ENCODE measurements around the gene GNG7.

The GNG7 gene

DNA sequence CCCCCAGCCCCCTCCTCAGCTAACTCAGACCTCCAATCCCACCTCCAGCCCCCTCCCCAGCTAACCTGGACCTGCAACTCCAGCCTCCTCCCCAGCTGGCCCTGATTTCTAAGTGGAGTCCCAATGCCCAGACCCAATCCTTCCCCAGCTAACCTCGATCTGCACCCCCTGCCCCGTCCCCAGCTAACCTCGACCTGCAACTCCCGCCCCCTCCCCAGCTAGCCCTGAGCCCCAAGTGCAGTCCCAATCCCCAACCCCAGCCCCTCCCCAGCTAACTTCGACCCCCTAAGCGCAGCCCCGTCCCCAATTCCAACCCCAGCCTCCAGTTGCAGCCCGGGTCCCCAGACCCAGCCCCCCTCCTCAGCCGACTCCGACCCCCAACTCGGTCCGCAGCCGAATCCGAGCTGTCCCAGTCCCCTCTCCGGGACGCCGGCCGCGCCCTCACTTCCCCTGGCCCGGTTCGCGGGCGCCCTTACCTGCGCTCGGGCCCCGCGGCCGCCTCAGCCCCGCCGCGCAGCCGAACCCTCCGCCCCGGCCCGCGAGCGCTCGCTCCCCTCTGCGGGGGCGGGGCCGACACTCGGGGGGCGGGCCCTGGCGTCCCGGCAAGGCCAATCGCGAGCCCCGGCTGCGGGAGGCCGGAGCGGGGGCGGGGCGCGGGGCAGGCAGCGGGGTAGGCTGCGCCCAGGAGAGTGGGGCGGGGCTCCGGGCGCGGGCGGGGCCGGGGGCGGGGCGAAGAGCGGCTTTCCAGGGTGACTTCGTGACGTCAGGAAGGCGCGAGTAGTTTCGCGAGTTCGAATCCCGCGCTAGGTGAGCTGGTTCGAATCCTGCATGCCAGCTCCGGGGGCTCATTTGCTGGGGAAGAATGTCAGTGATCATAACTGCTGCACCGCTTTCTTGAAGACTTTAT, at the start of gene GNG7:
Gene GNG7, minus strand, starts transcription at position 525 of the 907 bp plus-strand sequence. CDS start 182,006 bp downstream, outside the sequence.
- DNase-seq (ENCODE audit: low read depth, low spot score), result peak; percentile 59

DNA sequence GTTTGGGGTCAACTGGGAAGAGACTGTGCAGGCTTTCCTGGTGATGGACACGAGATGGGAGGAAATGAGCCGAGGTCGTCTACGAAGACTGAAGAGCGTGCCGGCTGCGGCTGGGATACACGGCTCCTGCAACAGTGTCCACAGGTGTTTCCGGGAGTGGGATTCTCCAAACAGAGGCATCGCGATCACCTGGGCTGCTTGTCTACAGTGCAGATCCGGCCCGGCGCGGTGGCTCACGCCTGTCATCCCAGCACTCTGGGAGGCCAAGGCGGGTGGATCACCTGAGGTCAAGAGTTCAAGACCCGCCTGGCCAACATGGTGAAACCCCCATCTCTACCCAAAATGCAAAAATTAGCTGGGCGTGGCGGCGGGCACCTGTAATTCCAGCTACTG, 48.9 kb upstream of the GNG7 start:
- no peak for DNase-seq (ENCODE audit: low read depth, low spot score)

GRCh38 chr19:2750808-2751437, 48.4 kb upstream of the GNG7 start:
- no peak for DNase-seq (ENCODE audit: low read depth, low spot score)

DNA sequence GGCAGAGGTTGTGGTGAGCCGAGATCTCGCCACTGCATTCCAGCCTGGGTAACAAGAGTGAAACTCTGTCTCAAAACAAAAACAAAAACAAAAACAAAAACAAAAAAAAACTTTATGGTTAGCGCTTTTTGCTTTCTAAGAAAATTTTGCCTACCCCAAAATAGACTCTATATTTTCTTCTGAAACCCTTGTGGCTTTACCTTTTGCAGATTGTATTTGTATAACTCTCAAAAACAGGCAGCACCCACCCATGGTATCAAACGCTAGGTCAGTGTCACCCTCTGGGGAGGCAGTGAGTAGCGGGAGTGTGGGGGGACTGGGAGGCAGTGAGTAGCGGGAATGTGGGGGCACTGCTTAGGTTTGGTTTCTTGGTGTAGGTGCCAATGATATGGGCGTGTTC, 44.9 kb upstream of the GNG7 start:
- no peak for DNase-seq (ENCODE audit: low read depth, low spot score)

GRCh38 chr19:2744113-2744512, 41.6 kb upstream of the GNG7 start:
- no peak for DNase-seq (ENCODE audit: low read depth, low spot score)

GRCh38 chr19:2743099-2743498, 40.6 kb upstream of the GNG7 start:
- no peak for DNase-seq (ENCODE audit: low read depth, low spot score)

- DNase-seq (ENCODE audit: low read depth, low spot score), result no peak
These were observed 37.8 kb upstream of the GNG7 start for GRCh38 chr19:2740314-2740656.

- peak; percentile 99 for DNase-seq (ENCODE audit: low read depth, low spot score)
These were observed 37.3 kb upstream of the GNG7 start, which contains the start of gene SLC39A3 for GRCh38 chr19:2739602-2740313. Gene SLC39A3 (minus strand): TSS chr19:2740017. CDS start chr19:2737257, 2,760 bp downstream.

GRCh38 chr19:2736550-2737190, 34.2 kb upstream of the GNG7 start:
- DNase-seq (ENCODE audit: low read depth, low spot score), result no peak

- no peak for DNase-seq (ENCODE audit: low read depth, low spot score)
These were observed 32.9 kb upstream of the GNG7 start for GRCh38 chr19:2735374-2735773.

DNA sequence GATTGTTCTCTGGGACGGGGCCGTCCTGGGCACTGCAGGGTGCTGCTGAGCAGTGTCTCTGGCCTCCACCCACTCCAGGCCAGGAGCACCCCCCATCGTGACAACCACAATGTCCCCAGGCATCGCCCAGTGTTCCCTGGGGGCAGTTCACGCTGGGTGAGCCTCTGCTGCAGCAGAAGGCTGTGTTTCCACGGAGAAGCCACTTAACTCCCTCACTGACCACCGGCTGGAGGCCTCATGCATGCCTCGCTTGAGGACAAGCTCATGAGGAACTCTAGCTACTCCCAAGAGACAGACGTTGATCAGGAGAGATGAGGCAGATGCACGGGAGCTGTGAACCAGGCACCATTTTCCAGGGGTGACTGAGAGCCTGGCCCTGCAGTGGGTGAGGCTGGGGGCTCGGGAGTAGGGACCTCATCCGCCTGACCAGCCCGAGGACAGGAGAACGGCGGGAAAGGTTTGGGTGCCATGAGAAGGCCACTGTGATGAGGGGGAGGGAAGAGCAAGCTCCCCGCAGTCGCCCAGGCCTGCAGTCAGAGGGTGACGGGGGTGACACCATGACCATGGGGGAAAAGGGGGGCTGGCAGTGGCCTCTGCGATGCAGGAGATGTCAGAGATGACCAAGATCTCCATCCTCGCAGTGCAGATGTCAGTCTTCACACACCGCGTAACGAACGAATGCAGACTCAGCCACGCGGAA, 32.2 kb upstream of the GNG7 start:
- no peak for DNase-seq (ENCODE audit: low read depth, low spot score)

- DNase-seq (ENCODE audit: low read depth, low spot score), result no peak
These were observed 31.6 kb upstream of the GNG7 start for GRCh38 chr19:2733930-2734588.

DNA sequence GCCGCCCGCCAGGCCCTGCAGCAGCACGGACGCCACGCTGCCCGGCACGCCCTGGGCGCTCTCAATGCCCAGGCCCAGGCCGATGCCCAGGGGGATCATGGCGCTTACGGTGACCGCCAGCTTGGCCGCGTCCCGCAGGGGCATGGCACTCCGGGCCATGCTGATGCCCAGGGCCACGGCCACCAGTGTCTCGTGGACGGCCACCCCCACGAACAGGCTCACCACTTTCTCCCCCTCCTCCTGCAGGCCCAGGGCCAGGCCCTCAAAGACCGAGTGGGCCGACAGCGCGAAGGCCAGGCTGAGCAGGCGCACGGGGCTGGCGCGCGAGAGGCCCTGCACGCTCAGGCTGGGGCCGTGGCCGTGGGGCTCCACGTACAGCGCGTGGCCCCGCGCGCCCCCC, 30.4 kb upstream of the GNG7 start:
- no peak for DNase-seq (ENCODE audit: low read depth, low spot score)

GRCh38 chr19:2732157-2732725, 29.7 kb upstream of the GNG7 start:
- DNase-seq (ENCODE audit: low read depth, low spot score), result no peak

DNA sequence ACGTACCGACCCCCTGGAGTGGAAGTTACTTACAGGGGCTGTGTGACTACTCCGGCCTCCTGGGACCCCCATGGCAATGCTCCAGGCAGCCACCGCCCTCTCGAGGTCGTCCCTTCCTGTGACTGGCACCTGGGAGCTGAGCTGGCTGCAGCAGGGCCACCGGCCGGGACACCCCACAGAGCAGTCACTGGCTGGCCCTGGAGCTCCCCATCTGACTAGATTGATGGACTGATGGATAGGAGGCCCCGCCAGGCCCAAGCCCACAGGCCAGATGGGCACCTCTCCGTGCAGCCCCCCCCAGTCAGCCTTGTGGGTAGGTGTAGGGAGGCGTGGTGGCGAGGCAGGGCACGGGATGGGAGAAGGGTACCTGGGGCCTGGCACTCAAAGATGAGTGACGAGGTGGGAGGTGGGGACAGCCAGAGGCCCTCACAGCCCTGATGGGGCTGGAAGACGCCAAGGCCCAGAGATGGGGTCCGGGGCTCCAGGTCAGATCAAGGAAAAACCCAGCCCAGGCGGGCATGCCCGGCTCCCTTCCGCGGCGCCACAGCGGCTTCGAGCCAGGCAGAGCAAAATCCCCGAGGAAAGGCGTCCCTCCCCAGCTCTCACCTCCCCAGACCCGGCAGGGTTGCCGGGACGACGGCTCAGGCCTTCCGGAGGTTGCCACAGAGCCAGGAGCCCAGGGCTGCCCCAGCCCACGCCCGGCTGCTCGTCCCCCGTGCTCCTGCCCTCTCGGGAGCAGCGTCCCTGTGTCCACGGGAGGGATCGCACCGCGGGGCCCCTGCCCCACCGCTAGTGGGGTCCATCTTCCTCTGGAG, 28.9 kb upstream of the GNG7 start:
- no peak for DNase-seq (ENCODE audit: low read depth, low spot score)

DNA sequence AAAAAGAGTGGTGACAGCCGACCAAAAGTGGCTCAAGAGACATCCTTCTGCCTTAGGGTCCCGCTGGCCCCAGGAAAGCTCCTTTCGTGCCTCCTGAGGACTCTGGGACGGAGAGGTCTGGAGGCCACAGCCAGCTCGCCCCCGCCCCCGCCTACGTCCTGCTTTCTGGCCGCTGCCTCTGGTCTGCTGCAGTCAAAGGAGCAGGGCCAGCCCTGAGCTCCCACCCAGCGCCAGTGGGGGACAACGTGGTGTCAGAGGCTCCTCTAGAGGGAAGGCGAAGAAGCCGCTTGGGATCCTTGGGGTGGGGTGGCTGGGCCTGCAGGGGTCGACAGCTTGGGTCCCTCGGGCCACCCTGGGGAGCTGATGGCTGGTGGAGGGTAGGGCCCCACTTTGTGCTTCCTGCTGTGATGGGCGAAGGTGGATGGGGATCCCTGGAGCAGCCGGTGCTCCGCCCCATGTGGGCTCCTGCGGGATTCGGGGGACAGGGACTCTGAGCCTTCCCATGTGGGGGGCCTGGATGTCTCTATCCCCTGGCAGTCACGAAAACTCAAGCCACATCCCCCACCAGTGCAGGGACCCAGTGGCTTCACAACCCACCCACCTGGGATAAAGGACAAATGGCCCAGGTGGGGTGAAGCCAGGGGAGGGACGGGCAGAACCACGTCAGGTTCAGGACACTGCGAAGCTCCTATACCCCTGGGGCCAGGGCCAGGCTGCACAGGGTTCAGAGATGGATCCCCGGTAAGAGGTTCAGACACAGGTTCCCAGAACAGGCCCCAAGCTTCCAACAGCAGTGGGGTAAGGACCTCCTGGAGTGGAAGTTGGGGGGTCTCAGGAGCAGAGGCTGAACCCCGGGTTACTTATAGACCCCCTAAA, 27.7 kb upstream of the GNG7 start:
- DNase-seq (ENCODE audit: low read depth, low spot score), result no peak

GRCh38 chr19:2728783-2729387, 26.4 kb upstream of the GNG7 start:
- no peak for DNase-seq (ENCODE audit: low read depth, low spot score)

- peak; percentile 19 for DNase-seq (ENCODE audit: low read depth, low spot score)
These were observed 25.1 kb upstream of the GNG7 start for GRCh38 chr19:2727640-2727944.

Data from ELF-1 (cell line).